Cardiac muscle cell (in vitro differentiated cells and primary cell): ENCODE measurements around the gene CERKL. TPM values are rescaled to one million over a fixed set of nuclear protein-coding genes. Genes with fewer than 3 reads are reported as not detected.

ENCODE experiments used
- DNase-seq, 2 donors: peaks; one replicate each; pipeline versions ENCODE4 v3.0.0 to v3.0.0-alpha.2; 2010 to 2017; ENCODE audit warnings: low read depth in 1 of 2, low spot score in 1 of 2
- H3K27ac ChIP-seq: fragments of 200-600 bp; sonication (generic); 2 replicates; pipeline ENCODE4 v1.5.1; 2016
- H3K27me3 ChIP-seq: fragments of 200-600 bp; sonication (generic); 2 replicates; pipeline ENCODE4 v1.6.0; 2016; ENCODE audit warnings: control low read depth
- H3K36me3 ChIP-seq: fragments of 200-600 bp; sonication (generic); 2 replicates; pipeline ENCODE4 v1.5.1; 2016; ENCODE audit warnings: control low read depth
- H3K4me1 ChIP-seq: fragments of 200-600 bp; sonication (generic); 2 replicates; pipeline ENCODE4 v1.8.1; 2017; ENCODE audit warnings: low read depth, mild to moderate bottlenecking, mixed run types
- H3K4me3 ChIP-seq: fragments of 200-600 bp; sonication (generic); 2 replicates; pipeline ENCODE4 v1.5.1; 2016; ENCODE audit warnings: mild to moderate bottlenecking
- H3K9me3 ChIP-seq: fragments of 200-600 bp; sonication (generic); 2 replicates; pipeline ENCODE4 v1.5.1; 2017; ENCODE audit warnings: low read depth, mild to moderate bottlenecking, control low read depth
- polyA plus RNA-seq: library from polyadenylated mRNA; unstranded; fragments of >200 nt; fragmentation: Nextera tagmentation; extraction: Ambion mirVana; gene quantifications from 2 replicates; pipeline ENCODE4 v1.2.1, GENCODE V29; 2016
- total RNA-seq: library from RNA; depleted of rRNA; stranded (reverse); fragments of >200 nt; gene quantifications from 2 replicates; pipeline ENCODE4 v1.2.3, GENCODE V29; 2016
- TF ChIP-seq, protein P1 (sequence below): IDR thresholded peaks from 2 replicates; pipeline ENCODE4 v1.5.1; 2012; ENCODE audit warnings: low read depth, mild to moderate bottlenecking, low read length

CERKL gene
- total and polyA plus RNA-seq, 2 experiments from 2014 or later, result 0.06 to 0.15 TPM

- Histone ChIP-seq H3K36me3 (no peaks in the 10 kb centered on the region), H3K27me3 (peaks cover 46% of the 10 kb centered on the region), H3K27ac (no peak overlapping the region), H3K4me3 (no peak overlapping the region), H3K9me3 (no peaks in the 10 kb centered on the region), H3K4me1 (peaks cover 17% of the 10 kb centered on the region)
- no peak for DNase-seq
- TF ChIP-seq, protein P1, sequence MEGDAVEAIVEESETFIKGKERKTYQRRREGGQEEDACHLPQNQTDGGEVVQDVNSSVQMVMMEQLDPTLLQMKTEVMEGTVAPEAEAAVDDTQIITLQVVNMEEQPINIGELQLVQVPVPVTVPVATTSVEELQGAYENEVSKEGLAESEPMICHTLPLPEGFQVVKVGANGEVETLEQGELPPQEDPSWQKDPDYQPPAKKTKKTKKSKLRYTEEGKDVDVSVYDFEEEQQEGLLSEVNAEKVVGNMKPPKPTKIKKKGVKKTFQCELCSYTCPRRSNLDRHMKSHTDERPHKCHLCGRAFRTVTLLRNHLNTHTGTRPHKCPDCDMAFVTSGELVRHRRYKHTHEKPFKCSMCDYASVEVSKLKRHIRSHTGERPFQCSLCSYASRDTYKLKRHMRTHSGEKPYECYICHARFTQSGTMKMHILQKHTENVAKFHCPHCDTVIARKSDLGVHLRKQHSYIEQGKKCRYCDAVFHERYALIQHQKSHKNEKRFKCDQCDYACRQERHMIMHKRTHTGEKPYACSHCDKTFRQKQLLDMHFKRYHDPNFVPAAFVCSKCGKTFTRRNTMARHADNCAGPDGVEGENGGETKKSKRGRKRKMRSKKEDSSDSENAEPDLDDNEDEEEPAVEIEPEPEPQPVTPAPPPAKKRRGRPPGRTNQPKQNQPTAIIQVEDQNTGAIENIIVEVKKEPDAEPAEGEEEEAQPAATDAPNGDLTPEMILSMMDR, result no peak
Measured at GRCh38 chr2:181694271-181694670, 37.4 kb upstream of the CERKL start.

- no peaks in the 10 kb centered on the region for H3K4me1 ChIP-seq
- H3K27me3 ChIP-seq, result peaks cover 77% of the 10 kb centered on the region
- no peak for DNase-seq
- H3K36me3 ChIP-seq, result no peaks in the 10 kb centered on the region
- TF ChIP-seq, protein P1, result no peak
- H3K4me3 ChIP-seq, result no peak overlapping the region
- H3K9me3 ChIP-seq, result no peaks in the 10 kb centered on the region
- H3K27ac ChIP-seq, result no peak overlapping the region
Measured at GRCh38 chr2:181690860-181691259, 34.0 kb upstream of the CERKL start.

DNA sequence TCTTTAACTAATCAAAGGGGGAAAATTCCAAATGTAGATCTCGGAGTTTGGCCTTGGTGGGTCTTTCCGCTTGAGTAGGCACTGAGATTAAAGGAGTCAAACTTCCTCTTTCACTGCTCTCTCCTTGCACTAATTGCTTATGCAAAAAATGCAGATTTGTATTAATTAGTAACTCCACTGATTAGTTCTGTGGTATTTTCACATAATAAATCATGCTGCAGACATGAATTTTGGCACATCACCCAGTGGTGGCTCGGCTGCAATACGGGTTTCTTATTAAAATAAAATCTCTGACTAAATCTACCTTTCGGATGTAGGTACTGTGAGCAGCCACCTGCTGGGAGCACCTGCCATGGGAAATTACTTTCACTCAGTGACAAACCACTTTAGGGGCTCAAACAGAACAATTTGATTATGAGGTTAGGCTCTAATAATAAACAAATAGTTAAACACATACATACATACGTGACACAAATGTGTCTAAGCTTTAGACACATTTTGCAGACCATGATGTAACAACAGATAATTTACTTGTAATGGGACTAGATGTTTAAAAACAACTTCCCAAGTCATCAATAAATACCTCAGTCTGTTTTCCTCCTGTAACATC is 29.8 kb upstream of the CERKL start:
- TF ChIP-seq, protein P1, result no peak
- Histone ChIP-seq H3K36me3 (no peaks in the 10 kb centered on the region), H3K27ac (no peak overlapping the region), H3K4me1 (peaks cover 3% of the 10 kb centered on the region), H3K9me3 (no peaks in the 10 kb centered on the region), H3K27me3 (peaks cover 91% of the 10 kb centered on the region), H3K4me3 (no peak overlapping the region)
- no peak for DNase-seq

DNA sequence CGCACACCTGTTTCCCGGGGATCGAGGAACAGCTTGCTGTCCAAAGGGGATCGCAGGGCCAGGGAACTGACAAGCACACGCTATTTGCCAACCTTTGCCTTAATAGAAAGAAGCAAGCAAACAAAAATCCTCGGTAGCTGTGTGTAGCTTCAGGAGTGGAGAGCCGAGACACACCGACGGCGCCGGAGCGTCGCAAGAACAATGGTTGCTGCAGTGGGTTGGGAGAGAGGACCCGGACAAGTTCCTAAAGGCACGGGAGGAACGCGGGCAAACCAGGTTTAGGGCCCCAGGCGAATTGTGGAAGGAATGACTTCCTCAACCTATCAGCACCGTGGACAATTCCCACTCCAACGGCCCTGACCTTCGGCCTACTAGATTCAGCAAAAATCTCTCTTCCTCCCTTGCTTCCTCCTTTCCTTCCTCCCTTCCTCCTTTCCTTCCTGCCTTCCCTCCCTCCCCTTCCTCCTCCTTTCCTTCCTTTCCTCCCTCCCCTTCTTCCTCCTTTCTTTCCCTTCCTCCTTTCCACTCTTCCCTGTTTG is 28.3 kb upstream of the CERKL start:
- H3K27me3 ChIP-seq, result peaks cover 100% of the 10 kb centered on the region
- H3K36me3 ChIP-seq, result no peaks in the 10 kb centered on the region
- H3K4me3 ChIP-seq, result no peak overlapping the region
- peak; percentile 26 to 69 for DNase-seq
- no peaks in the 10 kb centered on the region for H3K9me3 ChIP-seq
- H3K27ac ChIP-seq, result no peak overlapping the region
- H3K4me1 ChIP-seq, result peaks cover 6% of the 10 kb centered on the region
- TF ChIP-seq, protein P1, result no peak

DNA sequence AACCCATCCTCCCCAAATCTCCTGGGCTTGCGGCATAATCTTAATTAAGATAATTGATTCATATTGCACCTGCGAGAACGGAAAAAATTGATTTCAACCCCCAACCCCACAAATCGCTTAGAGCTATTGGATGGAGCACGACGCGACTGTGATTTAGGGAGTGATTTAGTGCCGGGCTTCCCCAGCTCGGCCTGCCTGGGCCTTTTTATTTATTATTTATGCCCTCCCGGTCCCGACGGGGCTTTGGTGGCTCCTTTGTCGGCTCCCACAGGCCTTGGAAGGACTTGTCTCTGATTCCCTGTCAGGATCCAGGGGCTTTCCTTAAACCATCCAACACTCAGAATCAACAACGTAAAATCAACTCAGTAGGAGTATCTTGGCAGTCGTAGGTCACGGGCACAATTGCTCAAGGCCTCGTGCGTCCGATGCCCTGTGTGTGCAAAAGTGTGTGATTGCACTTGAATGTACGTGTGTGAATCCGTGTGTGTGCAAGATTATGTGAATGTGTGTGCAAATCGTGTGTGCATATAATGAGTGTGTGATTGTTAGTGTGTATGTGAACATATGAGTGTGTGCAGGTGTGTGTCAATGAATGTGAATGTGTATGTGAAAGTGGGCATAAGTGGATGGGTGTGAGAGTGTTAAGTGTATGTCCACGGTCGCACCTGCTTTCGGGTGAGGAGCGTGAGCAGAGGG is 27.7 kb upstream of the CERKL start:
- no peak overlapping the region for H3K27ac ChIP-seq

More for the DNA sequence above, 27.7 kb upstream of the CERKL start:
- TF ChIP-seq, protein P1, result no peak
- Histone ChIP-seq H3K9me3 (no peaks in the 10 kb centered on the region), H3K36me3 (no peaks in the 10 kb centered on the region), H3K4me3 (no peak overlapping the region), H3K4me1 (peaks cover 6% of the 10 kb centered on the region), H3K27me3 (peaks cover 100% of the 10 kb centered on the region)
- no peak for DNase-seq
